Measurements from ENCODE around the gene VAPB.

- TF ChIP-seq CTCF (IDR thresholded peaks at IDR 0.05; ENCODE audit: poor library complexity, severe bottlenecking) (no peak), TAF1 (IDR thresholded peaks at IDR 0.05; ENCODE audit: low read depth) (no peak), REST (IDR thresholded peaks at IDR 0.05; ENCODE audit: borderline replicate concordance) (no peak), POLR2AphosphoS5 (IDR thresholded peaks at IDR 0.05) (no peak), MXI1 (conservative IDR thresholded peaks at IDR 0.05; ENCODE audit: poor library complexity, severe bottlenecking) (no peak), EP300 (conservative IDR thresholded peaks at IDR 0.05; ENCODE audit: poor library complexity, severe bottlenecking) (no peak)
These were observed 65.4 kb downstream of the VAPB start for GRCh38 chr20:58454460-58454859.

All from neural cell (in vitro differentiated cells).